Caco-2 (cell line): Measurements from ENCODE around the gene AKAP8L. TPM values are rescaled to one million over a fixed set of nuclear protein-coding genes. Genes with fewer than 3 reads are reported as not detected.

Experiments
- BruUV-seq: library from RNA; stranded (reverse); fragments of 400-500 nt; replicated peaks from 2 replicates; lab custom pipeline; 2021; lab: Mats Ljungman, UMichigan
- CTCF ChIA-PET: fragments of 300-600 bp; sonication (Branson Sonifier 250); formaldehyde crosslinking; loops from one replicate; lab custom pipeline; 2022; ENCODE audit warnings: antibody characterized with exemption; lab: Charles Lee
- POLR2A ChIA-PET: fragments of 300-600 bp; sonication (Branson Sonifier 250); formaldehyde crosslinking; loops from one replicate; lab custom pipeline; 2022; ENCODE audit warnings: antibody characterized with exemption; lab: Charles Lee
- DNase-seq, 2 experiments: peaks; one replicate each; pipeline versions ENCODE4 v3.0.0 to v3.0.0-alpha.2; 2020 to 2022
- H3K27me3 ChIP-seq: replicated peaks from 2 replicates; pipeline ENCODE4 v1.6.0; 2011; ENCODE audit warnings: low read length; ENCODE audit not compliant: control insufficient read depth, insufficient read depth
- H3K36me3 ChIP-seq: 2 replicates; pipeline ENCODE4 v1.5.1; 2011; ENCODE audit warnings: low read length; ENCODE audit not compliant: control insufficient read depth, insufficient read depth
- H3K4me1 ChIP-seq: fragments of 250-450 bp; sonication (Bioruptor Pico); 2 replicates; pipeline ENCODE4 v1.5.1; 2020; ENCODE audit warnings: mild to moderate bottlenecking
- H3K4me3 ChIP-seq: 2 replicates; pipeline ENCODE4 v1.5.1; 2011; ENCODE audit warnings: low read depth, mild to moderate bottlenecking, control low read depth, low read length
- H3K9me3 ChIP-seq: fragments of 250-450 bp; sonication (Bioruptor Pico); 2 replicates; pipeline ENCODE4 v1.5.1; 2020; ENCODE audit warnings: mild to moderate bottlenecking, moderate library complexity
- H3K27ac Mint-ChIP-seq: one replicate; pipeline ENCODE4 v1.8.0; 2022; ENCODE audit warnings: mixed read lengths; ENCODE audit not compliant: unreplicated experiment
- H3K27me3 Mint-ChIP-seq: one replicate; pipeline ENCODE4 v1.8.0; 2022; ENCODE audit warnings: mixed read lengths; ENCODE audit not compliant: insufficient read depth, unreplicated experiment
- H3K36me3 Mint-ChIP-seq: one replicate; pipeline ENCODE4 v1.8.0; 2022; ENCODE audit warnings: mild to moderate bottlenecking, mixed read lengths; ENCODE audit not compliant: insufficient read depth, unreplicated experiment
- H3K4me1 Mint-ChIP-seq: one replicate; pipeline ENCODE4 v1.8.0; 2022; ENCODE audit warnings: low read depth, mixed read lengths; ENCODE audit not compliant: unreplicated experiment
- H3K4me3 Mint-ChIP-seq: one replicate; pipeline ENCODE4 v1.8.0; 2022; ENCODE audit warnings: mild to moderate bottlenecking, moderate library complexity, mixed read lengths; ENCODE audit not compliant: unreplicated experiment
- H3K9me3 Mint-ChIP-seq: one replicate; pipeline ENCODE4 v1.8.0; 2022; ENCODE audit warnings: mixed read lengths; ENCODE audit not compliant: unreplicated experiment
- CTCF ChIP-seq, 2 experiments: fragments of 200-600 bp in 1 of 2; IDR thresholded peaks; 1 replicate in 1 of 2; 2 replicates in 1 of 2; pipeline versions ENCODE4 v1.5.1 to v1.8.0; 2011 to 2022; ENCODE audit warnings: antibody characterized with exemption in 1 of 2, control low read depth in 1 of 2, inconsistent platforms in 1 of 2, low read depth in 1 of 2, low read length in 1 of 2, mild to moderate bottlenecking in 1 of 2, moderate library complexity in 1 of 2; ENCODE audit not compliant: insufficient read depth in 1 of 2, severe bottlenecking in 1 of 2, unreplicated experiment in 1 of 2
- intact Hi-C: fragments of 100-400 bp; cut with micrococcal nuclease; formaldehyde crosslinking; loops from one replicate; pipeline ENCODE4 v1.10.0; 2022; ENCODE audit not compliant: unreplicated experiment
- total RNA-seq: library from RNA; stranded (reverse); gene quantifications from 2 replicates; pipeline ENCODE4 v1.2.3, GENCODE V29; 2022

AKAP8L gene
- total RNA-seq, 1 experiment from 2014 or later, result 112 TPM

- peaks cover 3% of the 10 kb centered on the region for H3K36me3 ChIP-seq
- no peaks in the 10 kb centered on the region for H3K4me1 ChIP-seq
- TF ChIP-seq CTCF (IDR thresholded peaks at IDR 0.05; ENCODE audit: insufficient read depth in 1 of 2, low read depth in 1 of 2, low read length in 1 of 2, severe bottlenecking in 1 of 2, unreplicated experiment in 1 of 2), result no peak
- H3K4me1 Mint-ChIP-seq, result peaks cover 4% of the 10 kb centered on the region
- ChIA-PET POLR2A (interaction anchor here (0.5 kb wide), 1 partner anchor 47 kb away, joined by 5 read pairs; no protein-coding TSS in a partner anchor), CTCF (no interaction called here)
- H3K9me3 Mint-ChIP-seq, result no peaks in the 10 kb centered on the region
- intact Hi-C loops, result no loop called here
- H3K36me3 Mint-ChIP-seq, result peaks cover 37% of the 10 kb centered on the region
- H3K4me3 ChIP-seq, result no peak overlapping the region
- BruUV-seq, result no TSS peak
- no peak overlapping the region for H3K4me3 Mint-ChIP-seq
- H3K27me3 Mint-ChIP-seq, result no peaks in the 10 kb centered on the region
- DNase-seq, result no peak
- H3K27ac Mint-ChIP-seq, result no peak overlapping the region
- no peaks in the 10 kb centered on the region for H3K27me3 ChIP-seq
- H3K9me3 ChIP-seq, result no peaks in the 10 kb centered on the region
These were observed 6.6 kb upstream of the AKAP8L start for GRCh38 chr19:15425321-15425950.

DNA sequence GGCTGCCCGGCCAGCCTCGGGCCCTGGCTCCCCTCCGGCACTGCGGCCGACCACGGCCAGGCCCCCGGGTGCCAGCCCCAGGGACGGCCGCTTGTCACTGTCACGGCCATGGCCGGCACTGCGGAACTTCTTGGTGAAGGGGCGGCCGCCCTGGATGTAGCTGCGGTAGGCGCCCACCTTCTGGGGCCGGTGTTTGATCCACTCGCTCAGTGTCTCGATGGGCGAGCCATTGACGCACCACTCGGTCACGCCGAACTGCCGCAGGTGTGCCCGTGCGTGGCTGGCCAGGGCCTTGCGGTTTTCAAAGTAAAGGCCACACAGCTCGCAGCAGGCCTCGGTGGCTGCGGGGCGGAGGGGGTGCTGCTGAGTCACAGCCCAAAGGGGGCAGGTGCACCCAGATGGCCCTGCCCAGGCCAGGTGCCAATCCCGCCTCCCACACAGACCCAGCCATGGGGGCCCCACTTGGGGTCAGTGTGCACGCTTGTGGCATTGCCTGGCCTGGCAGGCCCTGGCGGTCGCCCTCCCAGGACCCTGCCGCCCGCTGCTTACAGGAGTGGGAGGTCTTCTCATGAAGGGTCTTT, 6.0 kb upstream of the AKAP8L start:
- CTCF ChIA-PET, result no interaction called here
- Mint-ChIP-seq H3K27ac (no peak overlapping the region), H3K27me3 (no peaks in the 10 kb centered on the region), H3K36me3 (peaks cover 37% of the 10 kb centered on the region), H3K9me3 (no peaks in the 10 kb centered on the region), H3K4me3 (no peak overlapping the region), H3K4me1 (no peaks in the 10 kb centered on the region)
- POLR2A ChIA-PET, result no interaction called here
- no peaks in the 10 kb centered on the region for H3K9me3 ChIP-seq
- TF ChIP-seq CTCF (IDR thresholded peaks at IDR 0.05; ENCODE audit: insufficient read depth in 1 of 2, low read depth in 1 of 2, low read length in 1 of 2, severe bottlenecking in 1 of 2, unreplicated experiment in 1 of 2), result no peak
- no peaks in the 10 kb centered on the region for H3K27me3 ChIP-seq
- no peak for DNase-seq
- intact Hi-C loops, result no loop called here
- no TSS peak for BruUV-seq
- no peak overlapping the region for H3K4me3 ChIP-seq
- no peaks in the 10 kb centered on the region for H3K4me1 ChIP-seq
- H3K36me3 ChIP-seq, result peaks cover 3% of the 10 kb centered on the region

DNA sequence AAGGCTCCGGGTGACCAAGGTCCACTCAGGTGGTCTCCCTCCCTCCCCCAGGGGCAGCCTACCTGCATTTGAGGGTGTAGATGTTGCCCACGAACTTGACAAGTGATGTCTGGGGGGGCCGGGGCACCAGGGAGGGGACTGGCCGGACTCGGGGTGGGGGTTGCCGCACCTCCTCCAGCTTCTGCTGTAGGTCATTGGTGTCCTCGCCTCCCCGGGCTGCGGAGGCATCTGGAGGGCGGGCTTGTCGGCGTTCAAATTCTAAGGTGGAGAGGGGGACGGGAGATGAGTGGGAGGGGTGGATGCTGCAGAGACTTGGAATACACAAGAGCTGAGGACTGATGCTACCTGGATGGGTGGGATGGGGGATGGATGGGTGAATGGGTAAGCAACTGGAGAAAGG, 5.3 kb upstream of the AKAP8L start:
- no TSS peak for BruUV-seq
- Histone ChIP-seq H3K36me3 (peaks cover 3% of the 10 kb centered on the region), H3K9me3 (no peaks in the 10 kb centered on the region), H3K4me3 (no peak overlapping the region), H3K27me3 (no peaks in the 10 kb centered on the region), H3K4me1 (no peaks in the 10 kb centered on the region)
- no peak overlapping the region for H3K27ac Mint-ChIP-seq
- no peaks in the 10 kb centered on the region for H3K4me1 Mint-ChIP-seq
- H3K27me3 Mint-ChIP-seq, result no peaks in the 10 kb centered on the region
- intact Hi-C loops, result no loop called here
- H3K36me3 Mint-ChIP-seq, result peaks cover 41% of the 10 kb centered on the region
- ChIA-PET CTCF (no interaction called here), POLR2A (interaction anchor here (0.6 kb wide), 1 partner anchor 9 kb away, joined by 3 read pairs; no protein-coding TSS in a partner anchor)
- no peak overlapping the region for H3K4me3 Mint-ChIP-seq
- no peaks in the 10 kb centered on the region for H3K9me3 Mint-ChIP-seq
- no peak for DNase-seq
- no peak for TF ChIP-seq CTCF (IDR thresholded peaks at IDR 0.05; ENCODE audit: insufficient read depth in 1 of 2, low read depth in 1 of 2, low read length in 1 of 2, severe bottlenecking in 1 of 2, unreplicated experiment in 1 of 2)
